ENCODE measurements around the gene LEMD1.
"Not testable (repeated sequence)": the region's sequence is repeated elsewhere in the genome, so short reads cannot be mapped to it uniquely, and the experiment has no call there.

Gene LEMD1

DNA sequence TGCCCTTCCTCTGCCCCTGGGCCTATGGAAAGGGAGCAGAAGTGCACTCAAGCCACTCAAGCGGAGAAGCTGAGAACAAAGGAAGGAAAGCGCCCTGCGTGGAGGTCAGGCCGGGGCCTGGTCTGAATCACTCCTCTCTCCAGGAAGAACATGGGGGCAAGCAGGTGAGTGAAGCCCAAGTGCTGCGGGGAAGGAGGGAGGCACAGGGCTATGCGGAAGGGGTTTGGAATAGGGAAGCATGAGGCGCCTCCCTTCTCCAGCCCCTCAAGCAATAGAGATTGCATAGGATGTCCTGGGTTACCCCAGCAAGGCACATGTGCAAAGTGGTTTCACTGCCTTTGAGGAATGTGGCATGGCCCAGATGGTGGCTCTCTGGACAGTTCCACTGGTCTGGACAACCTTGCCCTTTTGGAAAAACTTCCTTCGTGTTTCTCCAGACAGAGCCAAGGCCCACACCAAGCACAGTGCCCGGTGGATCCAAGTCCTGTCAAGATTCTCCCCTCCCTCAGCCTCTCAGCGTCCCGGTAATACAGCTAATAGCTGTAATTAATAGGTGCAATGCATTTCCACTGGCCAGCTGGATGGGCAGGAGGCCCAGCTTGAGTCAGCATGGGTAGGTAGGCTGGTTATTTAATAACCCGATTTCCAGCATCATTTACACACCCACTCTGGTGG, 20.3 kb upstream of the LEMD1 start:
- Histone ChIP-seq H3K9me3 (ENCODE audit: low read length) (no peaks in the 10 kb centered on the region), H2AFZ (ENCODE audit: low read depth, low read length) (no peak overlapping the region), H3K36me3 (ENCODE audit: insufficient read depth, low read length) (no peaks in the 10 kb centered on the region), H3K4me3 (ENCODE audit: low read length) (no peak overlapping the region), H3K4me1 (ENCODE audit: insufficient read depth, low read length) (peaks cover 35% of the 10 kb centered on the region), H3K27me3 (ENCODE audit: insufficient read depth, low read length) (peaks cover 65% of the 10 kb centered on the region)

DNA sequence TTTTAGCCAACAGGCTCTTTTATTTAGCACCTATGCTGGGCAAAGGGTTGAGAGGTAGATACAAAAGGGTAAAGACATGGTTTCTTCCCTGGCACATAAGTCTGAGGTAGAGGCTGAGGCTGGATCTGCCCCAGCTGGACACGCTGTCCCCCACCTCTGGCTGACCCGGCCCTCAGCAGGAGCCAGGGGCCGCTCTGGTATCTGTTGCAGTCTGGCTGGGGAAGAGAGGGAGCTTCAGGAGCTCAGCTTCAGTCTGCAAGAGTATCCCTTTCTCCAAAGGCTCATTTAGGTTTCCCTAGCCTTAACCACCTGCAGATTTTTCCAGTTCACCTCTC, 19.8 kb upstream of the LEMD1 start:
- Histone ChIP-seq H2AFZ (ENCODE audit: low read depth, low read length) (no peak overlapping the region), H3K4me3 (ENCODE audit: low read length) (no peak overlapping the region), H3K27me3 (ENCODE audit: insufficient read depth, low read length) (peaks cover 65% of the 10 kb centered on the region), H3K36me3 (ENCODE audit: insufficient read depth, low read length) (no peaks in the 10 kb centered on the region), H3K9me3 (ENCODE audit: low read length) (no peaks in the 10 kb centered on the region), H3K4me1 (ENCODE audit: insufficient read depth, low read length) (peaks cover 35% of the 10 kb centered on the region)

GRCh38 chr1:205441318-205441633, 19.4 kb upstream of the LEMD1 start:
- H3K9me3 ChIP-seq (ENCODE audit: low read length): no peaks in the 10 kb centered on the region
- H3K4me1 ChIP-seq (ENCODE audit: insufficient read depth, low read length): peaks cover 35% of the 10 kb centered on the region
- H2AFZ ChIP-seq (ENCODE audit: low read depth, low read length): no peak overlapping the region
- peaks cover 69% of the 10 kb centered on the region for H3K27me3 ChIP-seq (ENCODE audit: insufficient read depth, low read length)
- no peaks in the 10 kb centered on the region for H3K36me3 ChIP-seq (ENCODE audit: insufficient read depth, low read length)
- no peak overlapping the region for H3K4me3 ChIP-seq (ENCODE audit: low read length)

DNA sequence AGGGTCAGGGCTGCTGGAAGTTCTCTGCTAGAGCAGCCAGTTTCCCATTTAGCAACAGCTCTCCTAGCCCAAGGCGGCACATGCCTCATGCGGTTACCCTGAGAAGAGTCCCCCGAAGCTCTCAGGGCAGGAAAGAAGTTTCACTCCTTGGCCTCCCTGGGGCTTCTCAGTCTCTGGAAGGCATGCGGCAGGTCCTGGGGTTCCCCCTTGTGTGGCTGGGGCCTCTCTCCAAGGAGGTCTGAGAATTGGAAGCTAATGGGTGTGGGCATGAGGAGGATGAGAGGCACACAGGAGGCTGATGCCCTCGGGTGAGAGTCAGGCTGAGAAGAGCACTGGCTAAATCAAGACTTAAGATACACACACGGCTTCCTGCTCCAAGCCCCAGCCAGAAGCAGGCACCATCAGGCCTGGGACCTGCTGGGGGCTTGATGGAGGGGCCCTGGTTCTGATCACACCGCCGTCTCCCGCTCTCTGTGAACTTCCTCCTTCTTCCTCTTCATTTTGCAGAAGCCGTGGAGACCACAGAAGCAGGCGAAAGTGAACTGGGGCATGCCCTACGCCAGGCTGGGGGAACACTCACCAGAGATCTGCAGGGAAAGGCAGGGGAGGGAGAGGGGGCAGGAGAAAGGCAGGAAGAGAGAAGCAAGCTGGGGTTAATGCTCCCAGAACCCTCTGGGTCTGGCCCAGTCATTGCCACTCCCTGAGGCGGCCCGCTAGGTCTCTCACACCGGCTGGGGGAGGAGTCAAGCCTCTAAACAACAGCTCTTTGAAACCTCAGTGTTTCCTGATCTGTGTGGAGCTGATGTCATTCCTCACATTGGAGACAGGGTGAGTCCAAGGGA, 18.8 kb upstream of the LEMD1 start:
- H3K27me3 ChIP-seq (ENCODE audit: insufficient read depth, low read length): peaks cover 69% of the 10 kb centered on the region
- no peaks in the 10 kb centered on the region for H3K36me3 ChIP-seq (ENCODE audit: insufficient read depth, low read length)
- H3K4me1 ChIP-seq (ENCODE audit: insufficient read depth, low read length): peaks cover 35% of the 10 kb centered on the region
- no peak overlapping the region for H3K4me3 ChIP-seq (ENCODE audit: low read length)
- H2AFZ ChIP-seq (ENCODE audit: low read depth, low read length): no peak overlapping the region
- H3K9me3 ChIP-seq (ENCODE audit: low read length): no peaks in the 10 kb centered on the region

GRCh38 chr1:205440121-205440475, 18.2 kb upstream of the LEMD1 start:
- Histone ChIP-seq H3K9me3 (ENCODE audit: low read length) (no peaks in the 10 kb centered on the region), H3K36me3 (ENCODE audit: insufficient read depth, low read length) (no peaks in the 10 kb centered on the region), H3K27me3 (ENCODE audit: insufficient read depth, low read length) (peaks cover 74% of the 10 kb centered on the region), H3K4me1 (ENCODE audit: insufficient read depth, low read length) (peaks cover 29% of the 10 kb centered on the region), H2AFZ (ENCODE audit: low read depth, low read length) (no peak overlapping the region), H3K4me3 (ENCODE audit: low read length) (no peak overlapping the region)

DNA sequence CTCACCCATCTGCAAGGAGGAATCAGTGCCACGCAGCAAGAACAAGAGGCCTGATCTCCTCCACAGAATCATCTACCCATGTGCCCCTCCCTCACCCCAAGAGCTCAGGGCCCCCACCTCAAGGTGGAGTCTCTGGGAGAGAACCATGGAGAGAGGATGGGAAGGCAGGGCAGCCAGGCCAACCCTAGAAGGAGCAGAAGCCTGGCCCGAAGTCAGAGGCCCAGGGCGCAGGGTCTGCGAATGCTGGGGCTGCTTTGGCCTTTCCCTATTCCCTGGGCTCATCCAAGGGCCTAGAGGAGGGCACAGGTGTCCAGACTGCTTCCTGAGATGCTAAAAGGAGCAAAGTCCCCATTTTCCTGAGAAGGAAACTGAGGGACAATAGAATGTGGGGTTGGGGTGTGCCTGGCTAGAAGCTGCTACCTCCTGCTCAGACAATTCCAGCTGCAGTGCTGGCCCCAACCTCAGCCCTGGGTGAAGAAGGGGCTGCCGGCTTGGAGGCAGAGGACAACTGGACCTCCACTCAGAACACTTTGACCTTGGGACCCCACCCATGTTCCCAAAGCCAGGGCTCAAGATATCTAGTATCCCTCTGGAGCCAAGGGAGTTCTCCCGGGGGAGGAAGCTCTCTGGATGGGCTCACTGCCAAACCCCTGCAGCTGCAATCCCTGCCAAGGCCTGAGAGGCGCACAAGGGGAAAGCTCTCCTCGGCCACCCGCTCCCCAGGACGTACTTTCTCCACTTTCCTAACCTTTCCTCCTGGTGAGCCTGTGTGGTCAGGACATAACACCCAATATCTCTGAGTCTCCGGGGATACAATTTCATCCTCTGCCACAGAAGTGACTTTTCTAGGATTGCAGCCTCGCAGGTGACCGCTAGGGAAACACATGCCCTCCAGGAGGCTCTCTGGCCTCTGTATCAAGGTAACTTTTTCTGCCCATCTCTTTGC, 16.6 kb upstream of the LEMD1 start:
- H3K4me1 ChIP-seq (ENCODE audit: insufficient read depth, low read length): peaks cover 19% of the 10 kb centered on the region
- H3K27me3 ChIP-seq (ENCODE audit: insufficient read depth, low read length): peaks cover 65% of the 10 kb centered on the region
- H3K4me3 ChIP-seq (ENCODE audit: low read length): no peak overlapping the region
- no peaks in the 10 kb centered on the region for H3K9me3 ChIP-seq (ENCODE audit: low read length)
- no peak overlapping the region for H2AFZ ChIP-seq (ENCODE audit: low read depth, low read length)
- no peaks in the 10 kb centered on the region for H3K36me3 ChIP-seq (ENCODE audit: insufficient read depth, low read length)

GRCh38 chr1:205437570-205437969, 15.7 kb upstream of the LEMD1 start:
- Histone ChIP-seq H3K36me3 (ENCODE audit: insufficient read depth, low read length) (no peaks in the 10 kb centered on the region), H2AFZ (ENCODE audit: low read depth, low read length) (no peak overlapping the region), H3K4me3 (ENCODE audit: low read length) (no peak overlapping the region), H3K4me1 (ENCODE audit: insufficient read depth, low read length) (peaks cover 19% of the 10 kb centered on the region), H3K9me3 (ENCODE audit: low read length) (no peaks in the 10 kb centered on the region), H3K27me3 (ENCODE audit: insufficient read depth, low read length) (peaks cover 56% of the 10 kb centered on the region)

DNA sequence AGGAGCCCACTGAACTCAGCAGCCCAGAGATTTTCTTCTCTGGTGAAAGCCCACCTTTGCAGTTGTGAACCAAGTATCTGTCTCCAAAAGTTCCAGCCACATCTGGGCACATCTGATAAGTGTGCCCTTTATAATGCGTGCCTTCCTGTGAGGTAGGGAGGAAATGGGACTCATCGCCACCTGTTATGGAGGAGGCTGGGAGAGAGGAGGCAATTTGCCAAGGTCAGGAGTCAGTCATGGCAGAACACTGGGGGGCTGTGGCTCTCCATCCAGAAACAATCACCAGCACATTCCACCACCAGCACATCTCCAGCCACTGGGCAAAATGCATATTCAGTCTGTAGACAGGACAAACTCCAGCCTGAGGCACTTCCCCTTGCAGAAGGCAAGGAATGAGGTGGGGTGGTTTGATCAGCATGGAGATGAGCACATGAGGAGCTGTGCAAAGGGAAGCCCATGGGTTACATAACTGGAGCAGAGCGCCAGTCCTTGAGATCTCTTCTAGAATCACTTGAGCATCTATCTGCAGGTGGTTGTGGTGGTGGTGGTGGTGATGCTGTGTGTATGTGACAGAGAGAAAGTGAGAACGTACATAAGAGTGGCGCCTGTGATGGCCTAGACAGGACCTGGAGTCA, 15.0 kb upstream of the LEMD1 start:
- peaks cover 14% of the 10 kb centered on the region for H3K4me1 ChIP-seq (ENCODE audit: insufficient read depth, low read length)
- H3K4me3 ChIP-seq (ENCODE audit: low read length): no peak overlapping the region
- H3K27me3 ChIP-seq (ENCODE audit: insufficient read depth, low read length): peaks cover 54% of the 10 kb centered on the region
- H3K36me3 ChIP-seq (ENCODE audit: insufficient read depth, low read length): no peaks in the 10 kb centered on the region
- H2AFZ ChIP-seq (ENCODE audit: low read depth, low read length): no peak overlapping the region
- no peaks in the 10 kb centered on the region for H3K9me3 ChIP-seq (ENCODE audit: low read length)

- Histone ChIP-seq H3K27me3 (ENCODE audit: insufficient read depth, low read length) (peaks cover 45% of the 10 kb centered on the region), H3K4me1 (ENCODE audit: insufficient read depth, low read length) (peaks cover 4% of the 10 kb centered on the region), H2AFZ (ENCODE audit: low read depth, low read length) (no peak overlapping the region), H3K4me3 (ENCODE audit: low read length) (no peak overlapping the region), H3K9me3 (ENCODE audit: low read length) (no peaks in the 10 kb centered on the region), H3K36me3 (ENCODE audit: insufficient read depth, low read length) (no peaks in the 10 kb centered on the region)
Observed at GRCh38 chr1:205435578-205436573, 14.0 kb upstream of the LEMD1 start.

- H3K4me1 ChIP-seq (ENCODE audit: insufficient read depth, low read length): no peaks in the 10 kb centered on the region
- H3K27me3 ChIP-seq (ENCODE audit: insufficient read depth, low read length): peaks cover 38% of the 10 kb centered on the region
- H3K36me3 ChIP-seq (ENCODE audit: insufficient read depth, low read length): no peaks in the 10 kb centered on the region
- H2AFZ ChIP-seq (ENCODE audit: low read depth, low read length): no peak overlapping the region
- no peaks in the 10 kb centered on the region for H3K9me3 ChIP-seq (ENCODE audit: low read length)
- no peak overlapping the region for H3K4me3 ChIP-seq (ENCODE audit: low read length)
Observed at GRCh38 chr1:205434738-205435137, 12.9 kb upstream of the LEMD1 start.

GRCh38 chr1:205432692-205433091, 10.8 kb upstream of the LEMD1 start:
- not testable (repeated sequence) for H2AFZ ChIP-seq (ENCODE audit: low read depth, low read length); H3K36me3 ChIP-seq (ENCODE audit: insufficient read depth, low read length); H3K4me1 ChIP-seq (ENCODE audit: insufficient read depth, low read length); H3K9me3 ChIP-seq (ENCODE audit: low read length); H3K4me3 ChIP-seq (ENCODE audit: low read length)
- H3K27me3 ChIP-seq (ENCODE audit: insufficient read depth, low read length): peaks cover 38% of the 10 kb centered on the region

DNA sequence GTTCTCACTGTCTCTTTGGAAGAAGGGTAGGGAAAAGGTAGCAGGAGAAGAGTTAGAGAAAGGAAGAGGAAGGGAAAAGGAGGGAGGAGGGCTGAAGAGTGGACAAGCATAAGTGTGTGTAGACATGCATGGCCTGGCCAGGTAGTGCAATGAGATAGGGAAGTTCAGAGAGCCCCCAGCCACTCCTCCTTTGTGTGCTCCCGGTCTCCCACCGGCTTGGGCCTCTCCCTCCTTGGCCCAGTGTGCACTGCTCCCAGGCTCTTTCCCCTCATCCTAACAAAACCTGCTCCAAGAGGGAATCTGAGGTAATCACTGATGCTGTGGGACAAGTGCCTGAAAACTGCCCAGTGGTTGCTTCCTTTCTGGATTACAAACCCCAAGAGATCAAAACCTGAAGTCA, 10.3 kb upstream of the LEMD1 start:
- no peak overlapping the region for H2AFZ ChIP-seq (ENCODE audit: low read depth, low read length)
- no peaks in the 10 kb centered on the region for H3K36me3 ChIP-seq (ENCODE audit: insufficient read depth, low read length)
- H3K4me1 ChIP-seq (ENCODE audit: insufficient read depth, low read length): no peaks in the 10 kb centered on the region
- peaks cover 42% of the 10 kb centered on the region for H3K27me3 ChIP-seq (ENCODE audit: insufficient read depth, low read length)
- no peak overlapping the region for H3K4me3 ChIP-seq (ENCODE audit: low read length)
- H3K9me3 ChIP-seq (ENCODE audit: low read length): no peaks in the 10 kb centered on the region
